ENCODE results near the gene DTNBP1.

- TF ChIP-seq CTCF (IDR thresholded peaks at IDR 0.05) = peak; percentile 65 to 76 (median 71)
- no peak for TF ChIP-seq POLR2A (IDR thresholded peaks at IDR 0.05)
These were observed 39.3 kb downstream of the DTNBP1 start for GRCh38 chr6:15623276-15624116.
